H1 (cell line): ENCODE measurements around the gene CEACAM16.

Source experiments
- ATF2 ChIP-seq: IDR thresholded peaks from 2 replicates; pipeline ENCODE4 v1.6.1; 2012; ENCODE audit warnings: low read length, inconsistent platforms
- CHD2 ChIP-seq: IDR thresholded peaks from 2 replicates; pipeline ENCODE4 v1.6.1; 2012; ENCODE audit warnings: low read length, improper control_type of control experiment
- CTCF ChIP-seq, 3 experiments: IDR thresholded peaks; 1 replicate in 2 of 3; 2 replicates in 1 of 3; pipeline versions ENCODE4 v1.5.1 to v1.6.1; 2011; ENCODE audit warnings: low read length in 3 of 3, mild to moderate bottlenecking in 3 of 3, inconsistent platforms in 2 of 3, low read depth in 1 of 3, moderate library complexity in 1 of 3; ENCODE audit not compliant: insufficient read depth in 1 of 3; ENCODE audit errors: control extremely low read depth in 1 of 3
- EP300 ChIP-seq, 2 experiments: IDR thresholded peaks; 1 replicate in 1 of 2; 2 replicates in 1 of 2; pipeline ENCODE4 v1.6.1; 2011 to 2012; ENCODE audit warnings: low read depth in 2 of 2, low read length in 2 of 2, mild to moderate bottlenecking in 2 of 2, borderline replicate concordance in 1 of 2, inconsistent platforms in 1 of 2, moderate library complexity in 1 of 2
- EZH2 ChIP-seq: fragments of 200-600 bp; sonication (generic); IDR thresholded peaks from 2 replicates; pipeline ENCODE4 v1.7.1; 2012; ENCODE audit warnings: low read depth, mild to moderate bottlenecking, moderate library complexity, low read length, inconsistent platforms; ENCODE audit not compliant: severe bottlenecking
- GABPA ChIP-seq: IDR thresholded peaks from 2 replicates; pipeline ENCODE4 v1.6.1; 2011; ENCODE audit warnings: mild to moderate bottlenecking, low read length, moderate library complexity, borderline replicate concordance; ENCODE audit not compliant: insufficient read depth
- MAX ChIP-seq: IDR thresholded peaks from 2 replicates; pipeline ENCODE4 v1.6.1; 2012; ENCODE audit warnings: inconsistent platforms
- NRF1 ChIP-seq: IDR thresholded peaks from 2 replicates; pipeline ENCODE4 v1.6.1; 2011; ENCODE audit warnings: mild to moderate bottlenecking, low read depth, low read length, improper control_type of control experiment
- POLR2A ChIP-seq, 2 experiments: IDR thresholded peaks; 1 replicate in 1 of 2; 2 replicates in 1 of 2; pipeline ENCODE4 v1.6.1; 2011; ENCODE audit warnings: low read depth in 2 of 2, low read length in 2 of 2, mild to moderate bottlenecking in 2 of 2; ENCODE audit errors: control extremely low read depth in 1 of 2
- POLR2AphosphoS5 ChIP-seq: IDR thresholded peaks from 2 replicates; pipeline ENCODE4 v1.6.1; 2011; ENCODE audit warnings: low read depth, low read length
- SP1 ChIP-seq: IDR thresholded peaks from 2 replicates; pipeline ENCODE4 v1.6.1; 2011; ENCODE audit warnings: low read depth, low read length
- SUZ12 ChIP-seq: fragments of 200-600 bp; sonication (generic); IDR thresholded peaks from 2 replicates; pipeline ENCODE4 v1.6.1; 2012; ENCODE audit warnings: mild to moderate bottlenecking, inconsistent platforms, low read length, moderate library complexity, mixed read lengths
- TCF12 ChIP-seq: IDR thresholded peaks from 2 replicates; pipeline ENCODE4 v1.6.1; 2011; ENCODE audit warnings: low read depth, mild to moderate bottlenecking, low read length
- YY1 ChIP-seq: IDR thresholded peaks from 2 replicates; pipeline ENCODE4 v1.6.1; 2011; ENCODE audit warnings: low read depth, mild to moderate bottlenecking, low read length

- no peak for TF ChIP-seq TCF12
- no peak for TF ChIP-seq CHD2
- no peak for TF ChIP-seq POLR2AphosphoS5
- no peak for TF ChIP-seq POLR2A (IDR thresholded peaks at IDR 0.05; ENCODE audit: control extremely low read depth in 1 of 2, low read depth in 2 of 2, low read length in 2 of 2)
- no peak for TF ChIP-seq CTCF (IDR thresholded peaks at IDR 0.05; ENCODE audit: control extremely low read depth in 1 of 3, insufficient read depth in 1 of 3, low read depth in 1 of 3, low read length in 3 of 3)
- TF ChIP-seq EZH2 = no peak
- no peak for TF ChIP-seq NRF1
- no peak for TF ChIP-seq EP300 (IDR thresholded peaks at IDR 0.05; ENCODE audit: borderline replicate concordance in 1 of 2, low read depth in 2 of 2, low read length in 2 of 2)
- no peak for TF ChIP-seq ATF2
- TF ChIP-seq SP1 = no peak
- no peak for TF ChIP-seq YY1
- no peak for TF ChIP-seq GABPA
- TF ChIP-seq MAX = no peak
- TF ChIP-seq SUZ12 = no peak
Measured at GRCh38 chr19:44741258-44741731, 42.3 kb downstream of the CEACAM16 start.
